Psoas muscle (tissue), 8 donors: Measurements from ENCODE around the gene PSMA2. TPM values are rescaled to one million over a fixed set of nuclear protein-coding genes. Genes with fewer than 3 reads are reported as not detected.

Source experiments
- ATAC-seq, 4 donors: fragments of 200-7000 bp; cut with Tn5 transposase; one replicate each; pipeline ENCODE4 v1.9.1; 2020; ENCODE audit warnings: moderate library complexity in 3 of 4, mild to moderate bottlenecking in 2 of 4
- DNase-seq, 2 donors: peaks; one replicate each; pipeline ENCODE4 v3.0.0-alpha.2; 2020
- H3K27ac ChIP-seq: fragments of 200-600 bp; one replicate; pipeline ENCODE4 v1.8.0; 2022
- H3K27me3 ChIP-seq, 3 donors: fragments of 200-600 bp in 1 of 3; one replicate each; pipeline versions ENCODE4 v1.6.1 to v1.8.0; 2013 to 2022; ENCODE audit warnings: low read length in 2 of 3, mild to moderate bottlenecking in 2 of 3, moderate library complexity in 1 of 3; ENCODE audit not compliant: insufficient read depth in 3 of 3
- H3K36me3 ChIP-seq, 2 donors: fragments of 200-600 bp in 1 of 2; one replicate each; pipeline versions ENCODE4 v1.6.1 to v1.8.0; 2013 to 2022; ENCODE audit warnings: low read depth in 1 of 2, mild to moderate bottlenecking in 1 of 2, moderate library complexity in 1 of 2; ENCODE audit not compliant: insufficient read depth in 1 of 2
- H3K4me1 ChIP-seq: fragments of 200-600 bp; one replicate; pipeline ENCODE4 v1.8.0; 2022
- H3K4me3 ChIP-seq: fragments of 200-600 bp; one replicate; pipeline ENCODE4 v1.8.0; 2022; ENCODE audit warnings: mild to moderate bottlenecking
- H3K9me3 ChIP-seq: fragments of 200-600 bp; one replicate; pipeline ENCODE4 v1.8.0; 2022
- CTCF ChIP-seq: fragments of 200-600 bp; IDR thresholded peaks from one replicate; pipeline ENCODE4 v1.8.0; 2022; ENCODE audit warnings: antibody characterized with exemption
- WGBS, 3 donors: extraction: QIAGEN DNeasy Blood & Tissue Kit; methylation state at CpG; one replicate each; pipeline versions ENCODE4 v1.1.6 to v1.1.7; 2013; 5-methylcytosine and 5-hydroxymethylcytosine counted together
- intact Hi-C, 2 donors: fragments of 100-400 bp; cut with DNase I; formaldehyde crosslinking; loops; one replicate each; pipeline versions ENCODE4 v1.11.0 to v1.14.2; 2022
- polyA plus RNA-seq, 3 donors: library from polyadenylated mRNA; stranded (reverse); fragments of 200-250 nt; gene quantifications; one replicate each; pipeline ENCODE4 v1.2.3, GENCODE V29; 2013
- total RNA-seq, 4 donors: library from RNA; stranded (reverse); fragmentation: NEBNext Ultra II Directional in 2 of 4; extraction: Animal tissue kit (Norgen Biotek cat#: 25700) in 2 of 4; gene quantifications; one replicate each; pipeline versions ENCODE4 v1.2.1 to v1.2.4, GENCODE V29; 2021 to 2023
- donor health status: healthy with polysubstance abuse.
- donor health status: DM: no; HTN: no; CAD: no; lungs with moderate emphysema.
- donor health status: Bipolar disorder and iron deficiency.
- donor health status: healthy.
- donor health status: DM: yes; HTN: yes; CAD: no.
- donor health status: DM: no; HTN: no; CAD: no.
- donor health status: DM: no; HTN: no; CAD: no.
- donor health status: DM: yes; HTN: yes; CAD: no.

PSMA2 gene
- total and polyA plus RNA-seq, 7 donors, result 57.4 to 334 (median 145) TPM

GRCh38 chr7:42910306-42910705, 21.7 kb downstream of the PSMA2 start:
- WGBS, 3 donors, result 80 to 87% (median 85%) methylated on average over 2 of the region's 2 CpGs
- H3K4me3 ChIP-seq, result no peak overlapping the region
- intact Hi-C loops, result no loop called here
- peaks cover 0 to 9% of the 10 kb centered on the region in 2 donors for H3K36me3 ChIP-seq
- no peaks in the 10 kb centered on the region for H3K27me3 ChIP-seq
- no peak overlapping the region for H3K27ac ChIP-seq
- no peaks in the 10 kb centered on the region for H3K9me3 ChIP-seq
- H3K4me1 ChIP-seq, result peaks cover 6% of the 10 kb centered on the region
- ATAC-seq, result no peak
- no peak for TF ChIP-seq CTCF
- DNase-seq, result no peak

- no peak for ATAC-seq
- intact Hi-C loops, result no loop called here
- H3K27ac ChIP-seq, result no peak overlapping the region
- H3K4me3 ChIP-seq, result no peak overlapping the region
- H3K4me1 ChIP-seq, result peaks cover 1% of the 10 kb centered on the region
- no peaks in the 10 kb centered on the region for H3K9me3 ChIP-seq
- no peaks in the 10 kb centered on the region for H3K36me3 ChIP-seq
- DNase-seq, result no peak
- H3K27me3 ChIP-seq, result no peaks in the 10 kb centered on the region
- TF ChIP-seq CTCF, result no peak
Observed at GRCh38 chr7:42907316-42907715, 24.7 kb downstream of the PSMA2 start.

- H3K4me1 ChIP-seq, result no peaks in the 10 kb centered on the region
- 88 to 100% (median 100%) methylated on average over 1 of the region's 1 CpG for WGBS, 3 donors
- no peaks in the 10 kb centered on the region for H3K36me3 ChIP-seq
- TF ChIP-seq CTCF, result no peak
- intact Hi-C loops, result no loop called here
- H3K27me3 ChIP-seq, result no peaks in the 10 kb centered on the region
- no peak overlapping the region for H3K4me3 ChIP-seq
- H3K9me3 ChIP-seq, result no peaks in the 10 kb centered on the region
- DNase-seq, result no peak
- ATAC-seq, result no peak
- no peak overlapping the region for H3K27ac ChIP-seq
Observed at GRCh38 chr7:42906181-42906580, 25.8 kb downstream of the PSMA2 start.

- Histone ChIP-seq H3K4me3 (no peak overlapping the region), H3K27me3 (no peaks in the 10 kb centered on the region), H3K27ac (no peak overlapping the region), H3K4me1 (no peaks in the 10 kb centered on the region), H3K36me3 (no peaks in the 10 kb centered on the region), H3K9me3 (no peaks in the 10 kb centered on the region)
- 59 to 70% (median 67%) methylated on average over 3 of the region's 3 CpGs for WGBS, 3 donors
- ATAC-seq (no peak), DNase-seq (no peak)
- no peak for TF ChIP-seq CTCF
- intact Hi-C loops, result no loop called here
Observed at GRCh38 chr7:42902331-42902730, 29.6 kb downstream of the PSMA2 start.

GRCh38 chr7:42900842-42901241, 31.1 kb downstream of the PSMA2 start:
- Histone ChIP-seq H3K27ac (no peak overlapping the region), H3K4me1 (no peaks in the 10 kb centered on the region), H3K4me3 (no peak overlapping the region), H3K9me3 (no peaks in the 10 kb centered on the region), H3K27me3 (no peaks in the 10 kb centered on the region), H3K36me3 (no peaks in the 10 kb centered on the region)
- ATAC-seq (no peak), DNase-seq (no peak)
- intact Hi-C loops, result no loop called here
- no peak for TF ChIP-seq CTCF
